Measurements from ENCODE around the gene SMS.

The SMS gene

GRCh38 chrX:22043872-22044271 lies 103.4 kb downstream of the SMS start:
- no peak for DNase-seq
